HepG2 (cell line): Measurements from ENCODE around the gene PPP1R1B. TPM values are rescaled to one million over a fixed set of nuclear protein-coding genes. Genes with fewer than 3 reads are reported as not detected.
A peak's percentile ranks its signal among the peaks of the same experiment; 100 is the strongest.

Experiments
- ARID2 ChIP-seq: sonication (generic); formaldehyde crosslinking; IDR thresholded peaks from 2 replicates; pipeline ENCODE4 v1.8.1; 2022; ENCODE audit warnings: mild to moderate bottlenecking, missing genetic modification reagents, borderline replicate concordance
- CEBPB ChIP-seq: IDR thresholded peaks from 2 replicates; pipeline ENCODE4 v1.6.1; 2011; ENCODE audit warnings: low read depth, low read length, improper control_type of control experiment, borderline replicate concordance
- CERS6 ChIP-seq: sonication (generic); formaldehyde crosslinking; IDR thresholded peaks from 2 replicates; pipeline ENCODE4 v1.5.0; 2020; ENCODE audit warnings: missing genetic modification reagents
- CREB3 ChIP-seq: sonication (generic); formaldehyde crosslinking; IDR thresholded peaks from 2 replicates; pipeline ENCODE4 v1.5.0; 2020; ENCODE audit warnings: missing genetic modification reagents
- HHEX ChIP-seq: IDR thresholded peaks from 2 replicates; pipeline ENCODE4 v1.6.1; 2016; ENCODE audit warnings: control low read depth
- KDM5B ChIP-seq: sonication (generic); formaldehyde crosslinking; IDR thresholded peaks from 2 replicates; pipeline ENCODE4 v1.4.0; 2020; ENCODE audit warnings: missing genetic modification reagents, mild to moderate bottlenecking, borderline replicate concordance
- MED1 ChIP-seq: sonication (generic); formaldehyde crosslinking; IDR thresholded peaks from 2 replicates; pipeline ENCODE4 v1.4.0; 2020; ENCODE audit warnings: missing genetic modification reagents
- NFIC ChIP-seq: IDR thresholded peaks from 2 replicates; pipeline ENCODE4 v1.6.1; 2012; ENCODE audit warnings: mild to moderate bottlenecking, low read length, inconsistent platforms
- REXO4 ChIP-seq: sonication (generic); formaldehyde crosslinking; IDR thresholded peaks from 2 replicates; pipeline ENCODE4 v1.8.0; 2022; ENCODE audit warnings: missing genetic modification reagents, mild to moderate bottlenecking, borderline replicate concordance
- TBX3 ChIP-seq: fragments of 450-650 bp; IDR thresholded peaks from 2 replicates; pipeline ENCODE4 v1.6.1; 2017; ENCODE audit warnings: antibody characterized with exemption, mild to moderate bottlenecking, inconsistent platforms, borderline replicate concordance
- ZBTB34 ChIP-seq: sonication (generic); formaldehyde crosslinking; IDR thresholded peaks from 2 replicates; pipeline ENCODE4 v1.8.0; 2022; ENCODE audit warnings: mild to moderate bottlenecking, missing genetic modification reagents
- ZBTB4 ChIP-seq: sonication (generic); formaldehyde crosslinking; IDR thresholded peaks from 2 replicates; pipeline ENCODE4 v1.4.0; 2020; ENCODE audit warnings: missing genetic modification reagents, mild to moderate bottlenecking, borderline replicate concordance
- ZFP36L1 ChIP-seq: sonication (generic); formaldehyde crosslinking; IDR thresholded peaks from 2 replicates; pipeline ENCODE4 v1.8.0; 2022; ENCODE audit warnings: mild to moderate bottlenecking, missing genetic modification reagents, moderate library complexity
- ZFP62 ChIP-seq: sonication (generic); formaldehyde crosslinking; IDR thresholded peaks from 2 replicates; pipeline ENCODE4 v1.4.0; 2020; ENCODE audit warnings: missing genetic modification reagents
- ZFY ChIP-seq: sonication (generic); formaldehyde crosslinking; IDR thresholded peaks from 2 replicates; pipeline ENCODE4 v1.4.0; 2020; ENCODE audit warnings: missing genetic modification reagents
- ZMAT5 ChIP-seq: sonication (generic); formaldehyde crosslinking; IDR thresholded peaks from 2 replicates; pipeline ENCODE4 v1.5.0; 2020; ENCODE audit warnings: mild to moderate bottlenecking, low read depth, missing genetic modification reagents, borderline replicate concordance
- ZNF275 ChIP-seq: sonication (generic); formaldehyde crosslinking; IDR thresholded peaks from 2 replicates; pipeline ENCODE4 v1.8.0; 2022; ENCODE audit warnings: missing genetic modification reagents, mild to moderate bottlenecking, inconsistent platforms, borderline replicate concordance
- ZNF337 ChIP-seq: sonication (generic); formaldehyde crosslinking; IDR thresholded peaks from 2 replicates; pipeline ENCODE4 v1.5.1; 2020; ENCODE audit warnings: missing genetic modification reagents, low read depth, mild to moderate bottlenecking, borderline replicate concordance
- ZNF468 ChIP-seq: sonication (generic); formaldehyde crosslinking; IDR thresholded peaks from 2 replicates; pipeline ENCODE4 v1.8.0; 2022; ENCODE audit warnings: mild to moderate bottlenecking, moderate library complexity, missing genetic modification reagents
- ZNF510 ChIP-seq: sonication (generic); formaldehyde crosslinking; IDR thresholded peaks from 2 replicates; pipeline ENCODE4 v1.4.0; 2020; ENCODE audit warnings: low read depth, mild to moderate bottlenecking, missing genetic modification reagents
- ZNF569 ChIP-seq: sonication (generic); formaldehyde crosslinking; IDR thresholded peaks from 2 replicates; pipeline ENCODE4 v1.5.0; 2020; ENCODE audit warnings: mild to moderate bottlenecking, missing genetic modification reagents, moderate library complexity, borderline replicate concordance
- ZNF619 ChIP-seq: sonication (generic); formaldehyde crosslinking; IDR thresholded peaks from 2 replicates; pipeline ENCODE4 v1.4.0; 2020; ENCODE audit warnings: mild to moderate bottlenecking, missing genetic modification reagents
- ZNF7 ChIP-seq: IDR thresholded peaks from 2 replicates; pipeline ENCODE4 v1.6.1; 2016; ENCODE audit warnings: missing biosample characterization, missing genetic modification reagents
- ZNF780A ChIP-seq: sonication (generic); formaldehyde crosslinking; IDR thresholded peaks from 2 replicates; pipeline ENCODE4 v1.8.0; 2022; ENCODE audit warnings: mild to moderate bottlenecking, missing genetic modification reagents, moderate library complexity
- polyA plus RNA-seq, 8 experiments: library from polyadenylated mRNA; depleted of rRNA in 3 of 8; stranded (reverse) in 7 of 8; unstranded in 1 of 8; fragments of >200 nt; fragmentation: Illumina TruSeq in 4 of 8; extraction: Trizol in 4 of 8; gene quantifications; 2 replicates each; pipeline versions ENCODE4 v1.2.1 to v1.2.3, GENCODE V29; 2011 to 2016; ENCODE audit warnings: low read depth in 4 of 8, missing spikeins in 1 of 8, mixed read lengths in 1 of 8; ENCODE audit not compliant: insufficient read depth in 1 of 8
- total RNA-seq, 5 experiments: library from RNA; depleted of rRNA; stranded (reverse); fragments of >200 nt; fragmentation: Illumina TruSeq; extraction: Trizol; gene quantifications; 2 replicates each; pipeline ENCODE4 v1.2.3, GENCODE V29; 2016; ENCODE audit warnings: low read depth in 1 of 5

Gene PPP1R1B
- total and polyA plus RNA-seq, 2 of the 13 experiments (the other 11 are each of a cell fraction or from before 2014, with no cell fraction given), result 0.08 TPM; not detected in 1

GRCh38 chr17:39629898-39630297 is 3.1 kb downstream of the PPP1R1B start (continued):
- no peak for TF ChIP-seq ZNF619 (CRISPR knock-in tag)
- no peak for TF ChIP-seq ZFP36L1 (CRISPR knock-in tag)
- TF ChIP-seq ZNF780A, result no peak
- no peak for TF ChIP-seq KDM5B
- TF ChIP-seq HHEX (CRISPR knock-in tag), result no peak
- no peak for TF ChIP-seq CREB3 (CRISPR knock-in tag)
- TF ChIP-seq REXO4 (CRISPR knock-in tag), result no peak
- peak; percentile 97 for TF ChIP-seq CEBPB
- no peak for TF ChIP-seq MED1 (CRISPR knock-in tag)
- TF ChIP-seq CERS6 (CRISPR knock-in tag), result no peak
- no peak for TF ChIP-seq ZNF337
- no peak for TF ChIP-seq ZFY (CRISPR knock-in tag)
- no peak for TF ChIP-seq TBX3
- no peak for TF ChIP-seq ZNF7 (CRISPR knock-in tag)
- no peak for TF ChIP-seq ZBTB34 (CRISPR knock-in tag)
- TF ChIP-seq ZNF569 (CRISPR knock-in tag), result no peak
- no peak for TF ChIP-seq ARID2 (CRISPR knock-in tag)
- no peak for TF ChIP-seq ZNF468 (CRISPR knock-in tag)
- no peak for TF ChIP-seq ZNF275
- no peak for TF ChIP-seq NFIC
- TF ChIP-seq ZMAT5 (CRISPR knock-in tag), result no peak
- no peak for TF ChIP-seq ZBTB4 (CRISPR knock-in tag)
- TF ChIP-seq ZNF510 (CRISPR knock-in tag), result no peak
- TF ChIP-seq ZFP62, result no peak
